NCI-H1417 treated with DMSO at 0.1 percent for 48 hours (cell line): ENCODE data around the gene DIP2C.
"Not testable (repeated sequence)": the region's sequence is repeated elsewhere in the genome, so short reads cannot be mapped to it uniquely, and the experiment has no call there.

Experiments used
- DNase-seq: peaks from one replicate; lab custom pipeline; 2025; lab: John Stamatoyannopoulos, UW

The DIP2C gene

DNA sequence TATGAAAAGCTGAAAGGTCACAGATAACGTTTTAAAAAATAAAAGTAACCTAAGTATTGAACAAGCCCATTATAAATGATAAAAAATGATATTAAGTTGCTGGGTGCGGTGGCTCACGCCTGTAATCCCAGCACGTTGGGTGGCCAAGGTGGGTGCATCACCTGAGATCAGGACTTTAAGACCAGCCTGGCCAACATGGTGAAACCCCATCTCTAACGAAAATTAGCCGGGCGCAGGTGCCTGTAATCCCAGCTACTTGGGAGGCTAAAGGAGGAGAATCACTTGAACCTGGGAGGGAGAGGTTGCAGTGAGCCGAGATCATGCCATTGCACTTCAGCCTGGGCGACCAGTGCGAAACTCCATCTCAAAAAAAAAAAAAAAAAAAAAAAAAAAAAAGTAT lies 93.3 kb downstream of the DIP2C start:
- DNase-seq: not testable (repeated sequence)

DNA sequence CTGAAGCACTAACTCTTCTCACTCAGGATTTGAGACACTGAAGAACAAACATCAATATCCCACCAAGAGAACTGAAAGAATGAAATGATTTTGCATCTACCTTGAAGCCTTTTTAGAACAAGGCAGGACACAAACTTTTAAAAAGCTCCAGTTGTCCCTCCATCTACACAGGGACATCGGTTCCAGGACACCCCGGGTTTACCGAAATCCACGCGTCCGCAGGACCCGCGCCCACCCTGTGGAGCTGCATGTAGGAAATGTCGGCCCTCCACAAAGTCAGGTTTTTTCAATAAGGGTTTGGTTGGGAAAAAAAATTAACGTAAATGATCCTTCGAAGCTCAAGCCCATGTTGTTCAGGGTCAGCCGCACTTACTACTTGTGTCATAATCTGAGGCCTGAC lies 94.0 kb downstream of the DIP2C start:
- DNase-seq: no peak

DNA sequence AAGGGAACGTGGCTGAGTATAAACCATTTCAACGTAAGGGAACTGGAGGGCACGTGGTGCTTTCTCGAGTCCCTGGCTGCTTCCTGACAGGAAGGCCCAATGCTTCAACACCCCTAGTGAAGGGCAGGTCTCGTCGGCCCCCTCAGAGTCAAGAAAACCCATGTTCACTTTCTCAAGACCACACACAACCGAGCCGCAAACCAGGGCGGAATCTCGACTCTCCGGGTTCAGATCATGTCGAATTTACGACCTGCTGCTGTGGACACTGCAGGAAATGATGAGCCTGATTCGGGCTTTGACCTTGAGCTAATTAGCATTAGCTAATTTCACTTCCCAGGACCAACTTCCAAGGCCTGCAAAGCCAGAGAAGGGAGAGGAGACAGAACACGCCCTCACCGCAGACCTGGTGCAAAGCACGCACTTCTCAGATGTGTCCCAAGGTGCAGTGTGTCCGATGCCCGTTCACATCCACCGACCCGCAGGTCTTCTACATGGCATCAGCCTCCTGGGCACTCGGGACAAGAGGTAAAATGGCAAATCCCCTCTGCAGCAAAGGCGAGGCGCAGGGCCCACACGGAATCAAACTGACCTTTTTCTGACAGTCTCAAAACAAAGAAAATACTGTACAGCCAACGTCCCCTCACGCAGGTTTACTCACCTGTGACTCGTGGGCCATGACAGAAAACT lies 94.7 kb downstream of the DIP2C start:
- no peak for DNase-seq

DNA sequence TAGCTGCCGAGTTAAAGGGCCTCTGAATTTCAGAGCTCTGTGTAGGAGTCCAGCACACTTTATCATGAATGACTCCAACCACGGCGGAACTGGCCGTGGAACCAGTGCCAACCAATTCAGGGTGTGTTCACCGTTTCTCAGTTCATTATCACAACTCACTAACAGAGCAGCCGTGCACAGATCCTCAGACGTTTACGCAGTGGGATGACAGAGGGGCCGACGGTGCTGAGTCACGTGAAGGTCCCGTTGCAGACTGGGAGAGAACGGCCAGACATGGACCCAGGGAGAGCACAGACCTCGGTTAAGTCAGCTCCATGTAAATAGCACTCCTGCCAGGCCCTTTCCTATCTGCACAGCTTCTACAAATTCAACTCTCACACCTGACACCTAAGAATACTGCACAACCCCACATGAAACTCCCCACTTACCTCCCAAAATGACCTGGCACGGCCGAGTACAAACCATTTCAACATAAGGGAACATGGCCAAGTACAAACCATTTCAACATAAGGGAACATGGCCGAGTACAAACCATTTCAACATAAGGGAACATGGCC lies 95.5 kb downstream of the DIP2C start:
- DNase-seq: no peak

DNA sequence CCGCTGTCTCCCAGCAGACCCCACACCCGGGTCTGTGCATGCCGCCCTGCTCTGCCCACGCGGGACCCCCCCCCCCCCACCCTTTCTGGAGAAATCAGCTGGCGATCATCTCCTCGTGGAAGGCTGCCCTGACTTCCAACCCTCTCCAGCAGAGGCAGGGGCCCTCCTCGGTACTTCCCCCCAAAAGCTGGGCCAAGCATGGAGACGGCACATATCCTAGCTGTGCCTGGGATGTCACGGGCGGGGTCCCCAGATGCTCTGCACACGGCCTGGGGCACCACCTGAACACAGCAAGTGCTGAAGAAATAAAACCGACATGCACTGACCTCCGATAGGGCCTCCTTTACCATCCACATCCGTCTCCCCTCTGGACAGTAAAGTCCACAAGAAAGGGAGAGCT lies 96.0 kb downstream of the DIP2C start:
- DNase-seq: no peak

DNA sequence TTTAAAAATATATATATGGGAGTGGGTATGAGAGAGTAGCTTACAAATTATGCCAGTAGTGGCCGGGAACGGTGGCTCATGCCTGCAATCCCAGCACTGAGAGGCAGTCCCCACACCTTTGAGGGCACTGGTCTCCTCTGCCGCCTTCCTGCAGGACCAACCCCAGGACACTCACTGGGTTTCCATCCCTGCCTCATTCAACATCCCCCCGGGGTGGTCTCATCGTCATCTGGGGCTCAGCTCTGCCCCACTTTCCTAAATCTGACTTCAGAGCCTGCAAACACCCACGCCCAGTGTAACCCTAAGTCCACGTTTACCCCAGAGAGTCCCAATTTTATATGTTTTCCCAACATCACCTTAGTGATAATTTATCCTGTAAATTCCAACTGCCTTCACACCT lies 96.5 kb downstream of the DIP2C start:
- no peak for DNase-seq

DNA sequence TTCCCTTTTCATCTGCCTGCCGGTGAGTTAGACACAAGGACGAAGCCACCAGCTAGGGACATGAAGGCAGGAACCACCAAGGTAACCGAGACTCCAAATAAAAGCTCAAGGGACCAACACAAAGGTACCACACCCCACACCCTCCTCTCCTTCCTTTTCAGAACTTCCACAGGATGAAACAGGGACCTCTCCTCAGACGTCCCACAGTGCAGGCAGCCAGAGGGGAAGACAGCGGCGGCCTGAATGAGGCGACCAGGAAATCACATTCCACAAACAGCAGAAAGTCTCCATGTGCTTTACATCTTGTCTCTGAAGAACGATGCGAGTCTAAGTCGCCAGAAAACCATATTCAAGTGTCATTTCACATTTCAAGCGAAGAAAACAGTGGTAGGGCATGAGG lies 97.8 kb downstream of the DIP2C start:
- DNase-seq: no peak

DNA sequence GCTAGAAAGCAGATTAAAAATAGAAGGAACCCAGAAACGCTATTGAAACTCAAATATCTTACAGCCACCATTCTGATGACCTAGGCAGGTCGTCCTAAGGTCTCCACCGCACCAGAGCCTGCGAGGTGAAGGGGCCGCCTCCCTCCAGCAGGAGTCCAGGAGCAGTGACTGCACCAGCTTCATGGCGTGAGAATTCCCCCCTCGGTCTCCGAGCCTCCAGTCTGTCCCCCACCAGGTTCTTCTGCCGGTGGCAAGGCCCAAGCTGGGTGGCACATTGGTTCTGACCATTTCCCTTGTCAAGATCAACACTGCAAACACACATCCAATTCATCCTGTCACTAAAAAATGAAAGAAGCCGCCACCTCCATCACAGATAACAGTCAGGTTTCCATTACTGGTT lies 98.7 kb downstream of the DIP2C start:
- no peak for DNase-seq

DNA sequence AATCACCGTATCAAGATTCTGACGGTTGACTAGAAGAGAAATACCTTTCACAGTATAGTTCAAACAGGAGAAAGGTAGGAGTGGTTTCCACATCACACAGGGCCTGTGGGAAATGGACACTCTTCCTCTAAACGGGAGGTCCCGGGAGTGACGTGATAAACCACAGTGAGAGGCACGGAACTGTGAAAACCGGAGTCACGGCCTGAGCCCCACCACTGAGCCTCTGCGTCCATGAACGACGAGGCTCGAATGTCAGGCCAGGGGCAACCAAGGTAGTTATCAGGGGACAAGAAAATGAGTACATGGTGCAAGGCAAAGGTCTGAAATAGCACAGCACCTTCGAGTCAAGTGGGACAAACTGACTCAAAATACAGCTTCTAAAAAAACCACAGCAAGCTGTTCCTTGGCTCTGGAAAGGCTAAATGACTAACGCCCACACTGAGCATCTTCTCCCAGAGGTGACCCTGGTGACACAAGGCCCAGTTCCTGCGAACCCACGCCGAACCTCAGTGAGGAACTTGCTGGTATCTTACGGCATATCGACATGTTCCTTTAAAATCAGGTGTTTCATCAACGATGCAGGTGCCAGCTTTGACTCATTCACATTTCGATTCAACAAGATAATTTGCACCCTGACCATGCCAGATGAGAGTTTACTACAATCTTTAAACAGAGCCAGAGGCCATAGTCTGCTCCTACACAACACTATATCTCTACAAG lies 99.3 kb downstream of the DIP2C start:
- no peak for DNase-seq

DNA sequence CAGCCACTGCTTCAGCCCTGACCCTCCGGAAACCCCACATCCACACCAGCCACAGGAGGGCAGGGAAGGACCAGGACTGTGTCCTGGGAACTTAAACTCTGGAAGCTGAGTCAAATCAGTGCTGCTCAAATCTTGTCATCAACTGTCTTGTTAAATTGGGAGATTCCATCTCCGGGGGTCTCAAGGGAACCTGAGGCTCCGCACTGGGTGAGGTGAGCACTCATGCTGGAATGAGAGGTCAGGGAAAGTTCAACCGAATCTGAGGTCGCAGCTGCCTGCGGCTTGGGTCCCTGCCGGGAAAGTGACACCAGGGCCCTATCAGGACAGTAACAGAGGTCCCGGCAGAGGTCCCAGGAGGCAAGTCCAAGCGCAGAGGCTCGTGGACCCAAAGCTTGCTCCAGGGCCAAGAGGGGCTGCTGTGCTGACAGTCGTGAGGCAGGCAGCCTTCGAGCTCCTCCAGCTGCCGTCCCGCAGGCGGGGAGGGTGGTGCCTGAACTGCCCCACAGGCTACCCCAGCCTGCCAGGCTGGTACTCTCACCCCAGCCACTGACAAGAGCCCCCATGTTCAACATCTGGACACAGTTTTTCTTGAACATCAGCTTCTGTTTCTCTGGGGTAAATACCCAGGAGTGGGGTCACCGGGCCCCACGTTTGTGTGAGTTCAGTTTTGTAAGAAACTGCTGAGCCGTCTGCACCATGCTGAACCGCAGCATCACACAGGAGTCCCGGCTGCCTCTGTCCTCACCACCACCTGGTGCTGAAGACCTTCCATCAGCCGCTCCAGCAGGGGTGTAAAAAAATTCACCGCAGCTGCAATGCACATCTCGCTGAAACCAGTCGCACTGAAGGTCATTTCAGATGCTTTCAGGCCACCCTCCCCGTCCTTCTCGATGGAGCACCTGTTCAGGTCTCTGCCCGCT lies 101.0 kb downstream of the DIP2C start:
- DNase-seq: no peak

DNA sequence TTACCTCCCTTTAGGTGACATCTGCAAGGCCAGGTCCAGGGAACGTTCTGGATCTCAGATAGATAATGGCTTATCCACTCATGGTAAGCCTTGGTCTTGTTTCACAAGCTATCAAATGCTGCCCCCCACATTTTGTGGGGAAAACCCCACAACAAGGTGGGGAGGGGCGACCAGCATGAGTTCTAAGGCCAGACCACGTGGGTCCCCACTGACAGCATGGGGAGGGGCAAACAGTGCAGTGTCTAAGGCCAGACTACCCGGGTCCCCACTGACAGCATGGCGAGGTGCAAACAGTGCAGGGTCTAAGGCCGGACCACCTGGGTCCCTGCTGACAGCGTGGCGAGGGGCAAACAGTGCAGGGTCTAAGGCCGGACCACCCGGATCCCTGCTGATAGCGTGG lies 102.8 kb downstream of the DIP2C start:
- no peak for DNase-seq

DNA sequence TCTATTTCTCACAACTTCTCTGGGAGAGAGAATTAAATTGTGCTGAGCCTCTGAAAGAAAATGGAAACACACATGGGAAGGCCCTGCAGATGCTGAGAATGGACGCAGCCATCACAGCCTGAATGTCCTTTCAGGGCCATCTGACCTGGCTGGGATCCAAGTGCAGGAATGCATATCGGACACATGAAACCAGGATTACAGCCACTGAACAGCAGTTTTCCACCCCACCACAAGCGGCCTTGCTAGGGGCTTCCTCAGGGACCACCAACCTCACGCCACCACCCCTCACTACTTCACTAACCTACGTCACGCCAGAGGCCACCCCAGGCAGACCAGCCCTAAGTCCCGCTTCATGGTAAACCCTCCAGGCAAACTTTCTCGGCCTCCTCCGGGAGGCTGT lies 103.3 kb downstream of the DIP2C start:
- no peak for DNase-seq

DNA sequence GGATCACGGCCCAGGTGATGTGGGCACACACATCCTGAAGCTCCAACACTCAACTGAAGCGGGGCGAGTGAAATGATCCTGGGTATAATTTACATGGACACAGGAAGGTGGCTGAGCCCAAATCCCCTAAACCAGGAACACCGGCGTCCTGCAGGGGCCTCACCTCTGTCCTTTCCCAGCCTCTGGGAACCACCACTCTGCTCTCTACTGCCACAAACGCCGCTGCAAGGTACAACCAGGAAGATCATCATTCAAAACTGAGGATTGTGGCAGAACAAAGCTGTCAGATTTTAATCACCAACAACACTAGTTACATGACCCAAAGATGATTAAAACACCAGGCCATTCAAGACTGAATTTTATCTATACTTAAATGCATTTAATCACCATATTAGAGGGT lies 104.0 kb downstream of the DIP2C start:
- no peak for DNase-seq

DNA sequence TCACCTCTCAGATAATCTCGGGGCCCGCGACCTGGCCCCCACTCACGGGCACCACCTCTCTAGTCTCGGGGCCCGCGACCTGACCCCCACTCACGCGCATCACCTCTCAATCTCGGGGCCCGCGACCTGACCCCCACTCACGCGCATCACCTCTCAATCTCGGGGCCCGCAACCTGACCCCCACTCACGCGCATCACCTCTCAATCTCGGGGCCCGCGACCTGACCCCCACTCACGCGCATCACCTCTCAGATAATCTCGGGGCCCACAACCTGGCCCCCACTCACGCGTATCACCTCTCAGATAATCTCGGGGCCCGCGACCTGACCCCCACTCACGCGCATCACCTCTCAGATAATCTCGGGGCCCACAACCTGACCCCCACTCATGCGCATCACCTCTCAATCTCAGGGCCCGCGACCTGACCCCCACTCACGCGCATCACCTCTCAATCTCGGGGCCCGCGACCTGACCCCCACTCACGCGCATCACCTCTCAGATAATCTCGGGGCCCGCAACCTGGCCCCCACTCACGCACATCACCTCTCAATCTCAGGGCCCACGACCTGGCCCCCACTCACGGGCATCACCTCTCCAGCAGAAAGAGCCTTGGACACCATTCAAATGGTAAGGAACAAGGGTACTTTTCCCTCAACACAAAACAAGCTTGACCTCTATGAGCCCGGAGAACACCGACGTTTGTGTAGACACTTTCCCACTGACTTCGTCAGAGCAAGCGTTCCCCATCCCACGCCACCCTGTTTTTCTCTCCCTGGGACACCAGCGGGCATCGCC lies 104.8 kb downstream of the DIP2C start:
- DNase-seq: not testable (repeated sequence)

DNA sequence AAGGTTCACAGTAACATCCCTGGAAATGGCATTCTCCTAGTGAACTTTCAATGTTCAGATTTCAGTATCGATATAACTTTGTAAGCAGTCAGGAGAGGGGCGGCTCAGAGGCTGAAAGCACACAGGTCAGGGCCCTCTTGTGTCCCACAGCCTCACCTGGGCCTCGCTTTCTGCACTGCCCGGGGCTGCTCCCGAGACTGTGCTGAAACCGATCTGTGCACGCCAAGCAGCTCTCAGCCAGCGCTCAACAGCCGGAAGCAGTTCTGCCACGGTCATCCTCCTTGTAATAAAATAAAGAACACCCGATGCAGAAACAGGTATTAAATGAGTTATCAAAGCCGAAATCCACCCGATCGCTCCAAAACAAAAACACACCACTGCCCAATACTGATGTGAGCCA lies 106.0 kb downstream of the DIP2C start:
- DNase-seq: no peak

DNA sequence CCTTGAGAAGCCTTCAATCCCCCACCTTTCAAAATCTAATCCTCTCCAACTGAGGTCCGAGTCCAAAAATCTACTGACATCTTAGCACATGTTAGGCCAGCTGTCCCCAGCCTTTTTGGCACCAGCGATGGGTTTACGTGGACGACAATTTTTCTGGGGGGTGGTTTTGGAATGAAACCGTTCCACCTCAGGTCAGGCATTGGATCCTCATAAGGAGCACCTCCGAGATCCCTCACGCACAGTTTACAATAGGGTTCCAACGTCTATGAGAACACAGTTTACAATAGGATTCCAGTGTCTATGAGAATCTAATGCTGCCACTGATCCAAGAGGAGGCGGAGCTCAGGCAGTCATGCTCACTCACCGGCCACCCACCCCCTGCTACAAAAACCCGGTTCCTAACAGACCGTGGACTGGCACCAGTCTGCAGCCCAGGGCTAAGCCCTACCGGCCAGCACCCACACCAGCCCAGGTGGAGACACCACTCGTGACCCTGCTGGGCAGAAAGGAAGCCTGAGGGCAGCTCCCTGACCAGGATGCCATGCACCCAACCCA lies 107.6 kb downstream of the DIP2C start:
- DNase-seq: no peak

DNA sequence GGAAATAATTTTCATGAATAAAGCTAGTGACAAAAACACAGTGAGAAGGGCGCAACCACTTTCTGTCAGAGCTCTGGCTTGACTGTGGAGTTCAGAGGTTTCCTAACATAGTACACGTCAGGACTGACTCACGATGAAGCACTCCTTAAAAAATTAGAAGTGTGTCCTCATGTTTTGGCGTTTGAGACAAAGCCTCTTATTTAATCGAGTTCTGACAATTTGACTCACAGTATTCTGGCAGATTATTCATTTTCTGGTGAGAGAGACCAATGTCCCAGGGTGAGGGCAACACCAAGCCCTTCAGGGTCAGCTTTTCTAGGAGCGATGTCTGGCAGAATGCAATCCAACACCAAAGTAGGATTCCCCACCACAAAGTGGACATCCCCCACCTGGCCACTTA lies 108.7 kb downstream of the DIP2C start:
- DNase-seq: no peak

DNA sequence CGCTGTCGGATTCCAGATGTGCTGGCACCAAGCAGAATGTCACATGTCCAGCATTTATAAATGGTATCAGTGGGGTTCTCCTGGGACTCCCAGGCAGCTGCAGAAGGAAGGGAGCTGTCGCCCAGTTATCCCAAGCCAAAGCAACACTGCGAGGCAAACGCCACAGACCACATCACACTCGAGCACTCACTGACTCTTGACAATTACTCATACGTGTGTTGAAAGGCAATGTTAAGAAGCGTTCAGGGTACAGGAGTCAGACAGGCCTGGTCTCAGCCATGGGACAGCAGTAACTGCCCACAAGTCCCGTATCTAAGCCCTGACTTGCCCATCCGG lies 113.4 kb downstream of the DIP2C start:
- DNase-seq: no peak

DNA sequence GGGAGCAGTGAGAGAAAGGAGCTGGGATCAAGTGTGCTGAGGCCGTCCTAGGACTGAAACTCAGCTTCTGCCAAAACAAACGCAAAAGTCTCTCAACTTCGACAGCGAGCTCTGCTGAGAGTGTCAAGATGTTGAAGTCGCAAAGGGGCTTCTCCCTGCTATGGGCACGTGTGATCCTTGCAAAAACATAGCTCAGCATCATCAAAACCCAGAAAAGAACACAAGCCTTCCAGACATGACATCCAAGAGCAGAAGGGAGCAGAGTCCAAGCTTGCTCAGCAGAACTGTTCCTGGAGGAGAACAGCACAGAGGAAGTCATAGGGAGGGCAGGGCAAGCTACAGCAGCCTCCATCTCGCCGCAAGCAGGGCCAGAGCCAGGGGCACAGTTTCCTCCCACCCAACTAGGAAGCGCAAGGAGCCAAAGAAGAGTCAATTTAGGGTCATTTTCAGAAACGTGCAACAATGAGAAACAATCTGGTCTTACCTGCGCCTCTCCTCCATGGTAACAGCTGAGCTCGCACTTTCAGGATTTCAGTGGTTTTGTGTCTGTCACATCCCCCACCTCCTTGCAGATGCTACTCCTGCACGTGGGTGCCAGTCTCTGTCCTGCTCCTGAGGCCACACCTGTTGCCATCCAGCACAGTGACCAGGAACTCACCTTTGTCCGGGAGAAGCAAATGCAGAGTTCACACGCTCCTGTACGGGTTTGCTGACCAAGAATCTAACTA lies 113.9 kb downstream of the DIP2C start:
- no peak for DNase-seq

DNA sequence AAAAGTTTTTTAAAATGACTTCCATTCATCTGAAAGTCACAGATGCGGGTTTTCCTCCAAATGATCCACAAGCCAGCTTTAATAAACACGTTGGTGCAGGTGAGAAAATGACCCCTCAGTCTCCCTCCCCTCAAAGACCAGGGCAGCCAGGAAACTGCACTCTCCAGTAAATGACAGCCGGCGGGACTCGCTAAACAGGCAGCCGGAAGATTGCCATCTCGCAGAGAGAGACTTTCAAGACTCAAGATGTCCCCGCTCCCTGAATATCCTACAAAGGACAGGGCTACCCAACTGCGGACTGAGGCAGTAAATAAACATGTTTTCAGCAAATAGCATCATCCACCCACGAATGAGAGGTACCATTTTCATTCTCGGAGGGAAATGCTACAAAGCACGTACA lies 116.8 kb downstream of the DIP2C start:
- no peak for DNase-seq
